HEK293T (cell line): ENCODE measurements around the gene THSD7B.

ENCODE experiments used
- ARNT ChIP-seq: fragments of 450-650 bp; IDR thresholded peaks from 2 replicates; pipeline ENCODE4 v1.6.1; 2017; ENCODE audit warnings: mild to moderate bottlenecking
- BHLHE40 ChIP-seq: fragments of 450-650 bp; IDR thresholded peaks from 2 replicates; pipeline ENCODE4 v1.6.1; 2016; ENCODE audit warnings: mild to moderate bottlenecking, moderate library complexity, borderline replicate concordance
- ELF4 ChIP-seq: fragments of 450-650 bp; IDR thresholded peaks from 2 replicates; pipeline ENCODE4 v1.6.1; 2017; ENCODE audit warnings: antibody characterized with exemption
- FOXA1 ChIP-seq: fragments of 450-650 bp; IDR thresholded peaks from 2 replicates; pipeline ENCODE4 v1.6.1; 2016; ENCODE audit warnings: mild to moderate bottlenecking
- FOXK2 ChIP-seq: fragments of 450-650 bp; IDR thresholded peaks from 2 replicates; pipeline ENCODE4 v1.6.1; 2016; ENCODE audit warnings: mild to moderate bottlenecking
- FOXM1 ChIP-seq: fragments of 450-650 bp; IDR thresholded peaks from 2 replicates; pipeline ENCODE4 v1.6.1; 2017; ENCODE audit warnings: mild to moderate bottlenecking, borderline replicate concordance
- HDGF ChIP-seq: fragments of 450-650 bp; IDR thresholded peaks from 2 replicates; pipeline ENCODE4 v1.6.1; 2017; ENCODE audit warnings: antibody characterized with exemption, borderline replicate concordance
- L3MBTL2 ChIP-seq: fragments of 450-650 bp; conservative IDR thresholded peaks from 2 replicates; pipeline ENCODE4 v1.6.1; 2016; ENCODE audit warnings: mild to moderate bottlenecking
- LEF1 ChIP-seq: fragments of 450-650 bp; IDR thresholded peaks from 2 replicates; pipeline ENCODE4 v1.6.1; 2017; ENCODE audit warnings: mild to moderate bottlenecking, borderline replicate concordance
- NFRKB ChIP-seq: fragments of 450-650 bp; IDR thresholded peaks from 2 replicates; pipeline ENCODE4 v1.6.1; 2016; ENCODE audit warnings: mild to moderate bottlenecking, moderate library complexity
- PKNOX1 ChIP-seq: fragments of 450-650 bp; IDR thresholded peaks from 2 replicates; pipeline ENCODE4 v1.6.1; 2016
- SP1 ChIP-seq: fragments of 450-650 bp; IDR thresholded peaks from 2 replicates; pipeline ENCODE4 v1.6.1; 2017
- SUZ12 ChIP-seq: fragments of 450-650 bp; IDR thresholded peaks from 2 replicates; pipeline ENCODE4 v1.6.1; 2016; ENCODE audit warnings: mild to moderate bottlenecking
- ZNF384 ChIP-seq: fragments of 450-650 bp; IDR thresholded peaks from 2 replicates; pipeline ENCODE4 v1.6.1; 2016

- no peak for TF ChIP-seq ELF4
- TF ChIP-seq SP1 = no peak
- TF ChIP-seq ARNT = no peak
- no peak for TF ChIP-seq BHLHE40
- no peak for TF ChIP-seq L3MBTL2
- no peak for TF ChIP-seq PKNOX1
- no peak for TF ChIP-seq FOXK2
- TF ChIP-seq NFRKB = no peak
- TF ChIP-seq FOXM1 = no peak
- TF ChIP-seq FOXA1 = no peak
- TF ChIP-seq ZNF384 = no peak
- TF ChIP-seq LEF1 = no peak
- no peak for TF ChIP-seq HDGF
- TF ChIP-seq SUZ12 = no peak
Observed at GRCh38 chr2:137333386-137334165, 568.2 kb downstream of the THSD7B start.
